Activated T-cell treated with anti-CD3 and anti-CD28 coated beads, Interleukin-2, amount 50 U/mL, for 24 hours (primary cell): ENCODE results near the gene ANKRD63.

Experiments
- DNase-seq: peaks from one replicate; pipeline ENCODE4 v3.0.0-alpha.2; 2020
- H3K27ac Mint-ChIP-seq: 2 replicates; pipeline ENCODE4 v1.8.0; 2020; ENCODE audit warnings: mild to moderate bottlenecking, mixed read lengths
- H3K27me3 Mint-ChIP-seq: 2 replicates; pipeline ENCODE4 v1.8.0; 2020; ENCODE audit warnings: mixed read lengths
- H3K36me3 Mint-ChIP-seq: 2 replicates; pipeline ENCODE4 v1.8.0; 2020; ENCODE audit warnings: low read depth, mixed read lengths
- H3K4me1 Mint-ChIP-seq: 2 replicates; pipeline ENCODE4 v1.8.0; 2020; ENCODE audit warnings: low read depth, mixed read lengths
- H3K4me3 Mint-ChIP-seq: 2 replicates; pipeline ENCODE4 v1.8.0; 2020; ENCODE audit warnings: mild to moderate bottlenecking, moderate library complexity, mixed read lengths
- H3K9me3 Mint-ChIP-seq: 2 replicates; pipeline ENCODE4 v1.8.0; 2020; ENCODE audit warnings: mixed read lengths

The ANKRD63 gene

GRCh38 chr15:40306908-40307307, 24.0 kb upstream of the ANKRD63 start:
- H3K27me3 Mint-ChIP-seq: no peaks in the 10 kb centered on the region
- no peaks in the 10 kb centered on the region for H3K9me3 Mint-ChIP-seq
- peaks cover 45% of the 10 kb centered on the region for H3K36me3 Mint-ChIP-seq
- peak; percentile 56 for DNase-seq
- H3K4me3 Mint-ChIP-seq: peak overlapping the region; percentile 96
- H3K4me1 Mint-ChIP-seq: peaks cover 47% of the 10 kb centered on the region
- peak overlapping the region; percentile 83 for H3K27ac Mint-ChIP-seq

DNA sequence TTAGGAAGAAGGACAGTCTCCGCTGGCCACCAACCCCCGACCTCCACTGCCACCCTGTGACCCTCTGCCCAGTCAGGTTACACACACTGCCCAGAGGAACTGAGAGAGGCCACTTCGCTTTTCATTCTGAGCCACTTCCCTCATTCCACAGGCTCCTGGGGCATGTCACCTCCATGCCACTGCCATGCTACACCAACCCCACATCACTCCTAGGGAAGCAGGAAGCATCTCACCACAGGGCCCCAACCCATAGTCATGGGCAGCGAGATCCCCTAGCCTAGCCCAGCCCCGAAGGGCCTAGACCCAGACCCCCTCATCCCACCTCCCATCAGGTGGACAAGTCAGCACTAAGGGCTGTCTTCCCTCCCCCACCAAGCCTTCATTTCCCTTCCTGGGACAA, 23.5 kb upstream of the ANKRD63 start:
- no peak for DNase-seq
- Mint-ChIP-seq H3K4me1 (peaks cover 47% of the 10 kb centered on the region), H3K4me3 (peak overlapping the region; percentile 96), H3K36me3 (peaks cover 50% of the 10 kb centered on the region), H3K27ac (peak overlapping the region; percentile 83), H3K27me3 (no peaks in the 10 kb centered on the region), H3K9me3 (no peaks in the 10 kb centered on the region)

DNA sequence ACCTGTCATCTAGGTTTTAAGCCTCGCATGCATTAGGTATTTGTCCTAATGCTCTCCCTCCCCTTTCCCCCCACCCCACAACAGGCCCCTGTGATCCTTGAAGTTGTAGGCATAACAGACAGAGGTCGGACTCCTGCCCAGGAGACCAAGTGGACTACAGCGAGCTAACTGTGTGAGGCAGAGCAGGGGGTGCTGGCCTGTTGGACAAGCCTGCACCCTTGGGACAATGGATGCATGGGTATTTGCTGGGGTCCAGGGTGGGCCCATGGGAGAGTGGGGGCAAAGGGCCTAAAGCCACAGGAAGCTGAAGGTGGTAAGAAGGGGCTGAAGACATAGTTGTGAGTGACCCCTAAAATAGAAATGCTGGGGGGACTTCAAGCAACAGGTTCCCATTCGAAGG, 22.4 kb upstream of the ANKRD63 start:
- peaks cover 60% of the 10 kb centered on the region for H3K36me3 Mint-ChIP-seq
- H3K4me3 Mint-ChIP-seq: no peak overlapping the region
- no peak overlapping the region for H3K27ac Mint-ChIP-seq
- H3K4me1 Mint-ChIP-seq: peaks cover 47% of the 10 kb centered on the region
- no peak for DNase-seq
- H3K27me3 Mint-ChIP-seq: no peaks in the 10 kb centered on the region
- peaks cover 2% of the 10 kb centered on the region for H3K9me3 Mint-ChIP-seq

DNA sequence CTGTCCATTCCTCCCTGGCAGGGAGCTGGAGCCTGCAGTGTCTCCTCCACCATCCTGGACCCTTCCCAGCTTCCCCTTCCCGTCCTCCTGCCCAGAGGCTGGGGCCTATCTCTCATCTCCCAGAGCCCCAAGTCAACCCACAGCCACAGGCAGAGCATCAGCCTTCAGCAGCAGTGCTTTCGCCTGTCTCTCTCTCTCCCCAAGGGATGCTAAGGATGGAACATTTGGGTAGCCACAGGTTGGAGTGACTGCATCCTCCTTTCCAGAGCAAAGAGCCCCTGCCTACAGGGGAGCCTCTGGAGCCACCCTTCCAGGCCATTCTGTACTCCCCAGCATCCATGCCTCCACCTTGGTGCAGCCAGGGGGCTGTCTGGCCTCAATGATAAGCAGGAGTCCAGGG, 20.7 kb upstream of the ANKRD63 start:
- peaks cover 2% of the 10 kb centered on the region for H3K9me3 Mint-ChIP-seq
- peaks cover 33% of the 10 kb centered on the region for H3K4me1 Mint-ChIP-seq
- peaks cover 74% of the 10 kb centered on the region for H3K36me3 Mint-ChIP-seq
- no peak overlapping the region for H3K4me3 Mint-ChIP-seq
- no peak for DNase-seq
- peak overlapping the region; percentile 11 for H3K27ac Mint-ChIP-seq
- no peaks in the 10 kb centered on the region for H3K27me3 Mint-ChIP-seq

DNA sequence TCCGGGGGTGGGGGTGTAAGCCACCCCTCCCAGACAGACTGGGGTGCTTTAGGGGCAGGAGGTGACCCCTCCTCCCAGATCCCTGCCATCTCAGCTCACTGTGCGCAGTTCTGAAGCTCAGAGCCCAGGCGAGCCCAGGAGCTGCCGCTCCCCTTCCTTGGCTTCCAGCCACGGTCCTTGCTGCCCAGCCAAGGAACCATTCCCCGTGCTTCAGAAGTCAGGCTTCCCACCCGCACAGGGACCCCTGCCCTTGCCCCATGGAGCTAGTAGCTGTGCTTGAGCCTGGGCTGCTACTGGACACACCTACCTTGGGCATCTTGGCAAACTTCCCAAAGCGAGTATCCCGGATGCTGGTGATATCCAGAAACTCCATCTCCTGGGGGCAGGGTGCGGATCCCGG, 20.1 kb upstream of the ANKRD63 start:
- H3K27ac Mint-ChIP-seq: no peak overlapping the region
- H3K9me3 Mint-ChIP-seq: peaks cover 2% of the 10 kb centered on the region
- no peaks in the 10 kb centered on the region for H3K27me3 Mint-ChIP-seq
- no peak for DNase-seq
- peaks cover 77% of the 10 kb centered on the region for H3K36me3 Mint-ChIP-seq
- peaks cover 31% of the 10 kb centered on the region for H3K4me1 Mint-ChIP-seq
- H3K4me3 Mint-ChIP-seq: no peak overlapping the region

- H3K4me1 Mint-ChIP-seq: peaks cover 31% of the 10 kb centered on the region
- no peaks in the 10 kb centered on the region for H3K27me3 Mint-ChIP-seq
- peaks cover 81% of the 10 kb centered on the region for H3K36me3 Mint-ChIP-seq
- DNase-seq: no peak
- H3K27ac Mint-ChIP-seq: no peak overlapping the region
- no peak overlapping the region for H3K4me3 Mint-ChIP-seq
- peaks cover 2% of the 10 kb centered on the region for H3K9me3 Mint-ChIP-seq
Measured at GRCh38 chr15:40302288-40302886, 19.5 kb upstream of the ANKRD63 start.

DNA sequence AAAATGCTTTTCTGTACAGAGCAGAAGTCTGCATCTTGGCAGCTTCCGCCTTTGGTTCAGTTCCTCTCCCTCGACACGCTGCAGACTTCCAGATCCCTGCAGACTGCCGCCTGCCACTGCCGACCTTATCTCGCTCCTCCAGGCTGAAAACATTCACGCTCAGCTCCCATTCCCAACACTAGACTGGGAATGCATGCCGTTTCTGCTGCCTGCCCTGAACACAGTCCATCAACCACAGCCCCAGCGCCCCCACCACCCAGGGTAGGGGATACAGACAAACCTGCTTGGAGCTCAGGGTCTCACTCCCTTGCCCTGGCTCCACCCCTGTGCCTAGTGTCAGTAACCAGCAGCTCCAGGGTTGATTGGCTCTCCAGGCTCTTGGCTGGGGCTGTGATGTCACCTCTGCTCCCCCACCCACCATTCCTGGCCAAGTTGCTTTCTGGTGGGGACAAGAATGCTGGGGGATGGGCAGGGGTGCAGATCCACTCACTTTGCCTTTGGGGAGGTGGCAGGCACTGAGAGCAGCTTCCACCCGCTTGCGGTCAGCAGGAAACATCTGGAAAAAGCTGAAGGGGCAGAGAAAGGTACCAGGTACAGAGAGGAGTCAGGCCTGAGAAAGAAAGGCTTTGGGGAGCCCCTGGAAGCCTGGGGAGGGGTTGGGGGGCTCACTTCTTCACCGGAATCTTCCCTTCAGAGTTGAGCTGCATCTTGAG, 18.8 kb upstream of the ANKRD63 start:
- Mint-ChIP-seq H3K36me3 (peaks cover 80% of the 10 kb centered on the region), H3K27ac (no peak overlapping the region), H3K27me3 (no peaks in the 10 kb centered on the region), H3K9me3 (peaks cover 2% of the 10 kb centered on the region), H3K4me1 (peaks cover 28% of the 10 kb centered on the region), H3K4me3 (no peak overlapping the region)
- DNase-seq: no peak

GRCh38 chr15:40300771-40301170, 17.9 kb upstream of the ANKRD63 start:
- Mint-ChIP-seq H3K36me3 (peaks cover 83% of the 10 kb centered on the region), H3K27me3 (no peaks in the 10 kb centered on the region), H3K4me3 (no peak overlapping the region), H3K9me3 (peaks cover 2% of the 10 kb centered on the region), H3K4me1 (peaks cover 20% of the 10 kb centered on the region), H3K27ac (no peak overlapping the region)
- no peak for DNase-seq

DNA sequence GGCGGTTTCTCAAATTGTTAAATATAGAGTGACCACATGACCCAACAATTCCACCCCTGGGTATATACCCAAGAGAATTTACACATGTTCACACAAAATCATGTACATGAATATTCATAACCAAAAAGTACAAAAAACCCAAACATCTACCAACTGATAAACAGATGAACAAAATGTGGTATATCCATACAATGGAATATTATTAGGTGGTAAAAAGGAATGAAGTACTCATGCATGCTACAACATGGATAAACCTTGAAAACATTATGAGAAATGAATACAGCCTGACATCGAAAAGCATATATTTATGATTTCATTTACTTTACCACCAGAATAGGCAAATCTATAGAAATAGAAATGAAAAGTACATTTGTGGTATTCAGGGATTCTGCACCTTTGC, 17.5 kb upstream of the ANKRD63 start:
- Mint-ChIP-seq H3K36me3 (peaks cover 86% of the 10 kb centered on the region), H3K27me3 (no peaks in the 10 kb centered on the region), H3K4me1 (peaks cover 17% of the 10 kb centered on the region), H3K4me3 (no peak overlapping the region), H3K9me3 (peaks cover 2% of the 10 kb centered on the region), H3K27ac (no peak overlapping the region)
- no peak for DNase-seq

DNA sequence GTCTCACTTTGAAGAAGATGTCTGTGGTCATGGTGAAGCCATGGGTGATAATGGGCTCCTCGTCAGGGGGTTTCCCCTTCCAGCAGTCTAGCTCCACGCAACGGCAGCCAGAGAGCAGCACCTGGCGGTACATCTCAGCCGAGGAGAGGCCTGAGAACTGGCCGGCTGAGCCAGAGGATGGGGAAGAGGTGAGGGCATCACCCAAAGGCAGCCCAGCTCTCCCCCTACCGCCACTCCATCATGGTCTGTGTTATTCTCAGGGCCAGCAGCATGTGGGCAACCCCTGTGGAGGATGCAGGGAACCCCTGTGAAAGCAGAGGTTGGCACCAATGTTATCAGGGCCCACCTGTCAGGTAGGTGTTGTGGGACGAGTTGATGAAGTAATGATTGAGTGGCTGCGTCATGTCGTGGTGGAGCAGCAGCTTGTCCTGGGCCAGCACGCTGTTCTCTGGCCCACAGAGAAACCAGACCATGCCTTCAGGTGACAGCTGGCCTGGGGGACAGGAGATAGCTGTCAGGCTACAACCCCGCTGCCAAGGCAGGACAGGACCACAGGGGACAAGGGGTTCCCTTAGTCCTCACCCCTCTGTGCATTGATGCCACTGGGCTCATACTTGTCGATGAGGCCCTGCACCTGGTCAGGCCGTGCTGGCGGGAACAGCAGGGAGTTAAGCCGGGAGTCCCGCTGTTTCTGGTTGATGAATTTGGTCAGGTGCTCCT, 15.5 kb upstream of the ANKRD63 start:
- DNase-seq: no peak
- no peaks in the 10 kb centered on the region for H3K27me3 Mint-ChIP-seq
- no peak overlapping the region for H3K27ac Mint-ChIP-seq
- H3K4me3 Mint-ChIP-seq: no peak overlapping the region
- peaks cover 2% of the 10 kb centered on the region for H3K9me3 Mint-ChIP-seq
- peaks cover 83% of the 10 kb centered on the region for H3K36me3 Mint-ChIP-seq
- peaks cover under 1% of the 10 kb centered on the region for H3K4me1 Mint-ChIP-seq

GRCh38 chr15:40297356-40297755, 14.5 kb upstream of the ANKRD63 start:
- Mint-ChIP-seq H3K9me3 (peaks cover 2% of the 10 kb centered on the region), H3K27me3 (no peaks in the 10 kb centered on the region), H3K36me3 (peaks cover 83% of the 10 kb centered on the region), H3K4me3 (no peak overlapping the region), H3K4me1 (no peaks in the 10 kb centered on the region), H3K27ac (peak overlapping the region; percentile 19)
- no peak for DNase-seq

- H3K27me3 Mint-ChIP-seq: no peaks in the 10 kb centered on the region
- no peak overlapping the region for H3K27ac Mint-ChIP-seq
Measured at GRCh38 chr15:40296561-40297230, 13.8 kb upstream of the ANKRD63 start.

DNA sequence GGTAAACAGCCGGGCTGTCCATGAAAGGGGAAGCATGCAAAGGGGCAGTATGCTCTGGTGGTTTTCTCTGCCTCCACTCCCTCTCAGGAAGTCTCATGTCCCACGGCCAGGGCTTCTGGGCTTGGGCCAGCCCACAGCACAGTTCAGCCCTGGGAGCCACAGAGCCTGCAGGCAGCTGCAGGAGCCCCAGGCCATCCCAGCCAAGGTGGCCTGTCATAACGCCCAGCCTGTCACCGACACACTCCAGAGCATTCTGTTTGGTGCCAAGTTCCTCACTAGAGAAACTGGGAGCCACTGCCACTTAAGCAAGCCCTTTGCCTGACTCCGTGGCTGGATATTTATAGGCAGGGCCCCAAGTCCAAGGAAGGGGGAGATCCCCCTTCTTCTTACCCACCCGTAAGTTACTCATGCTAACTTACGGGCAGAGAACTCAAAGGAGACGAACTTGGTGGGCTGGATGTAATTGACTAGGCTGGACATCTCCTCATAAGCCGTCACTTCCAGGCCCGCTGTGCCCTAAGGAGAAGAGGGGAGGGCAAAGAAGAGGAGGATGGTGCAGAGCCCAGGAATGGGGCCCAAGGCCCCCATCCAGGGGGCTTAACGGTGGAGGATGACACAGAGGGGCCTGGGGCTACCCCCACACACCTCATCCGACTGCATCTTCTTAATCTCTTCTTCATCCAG, 13.2 kb upstream of the ANKRD63 start:
- peaks cover 2% of the 10 kb centered on the region for H3K9me3 Mint-ChIP-seq
- H3K4me1 Mint-ChIP-seq: no peaks in the 10 kb centered on the region
- H3K27me3 Mint-ChIP-seq: no peaks in the 10 kb centered on the region
- H3K4me3 Mint-ChIP-seq: no peak overlapping the region
- H3K27ac Mint-ChIP-seq: no peak overlapping the region
- H3K36me3 Mint-ChIP-seq: peaks cover 78% of the 10 kb centered on the region
- no peak for DNase-seq

More at GRCh38 chr15:40296561-40297230, 13.8 kb upstream of the ANKRD63 start:
- Mint-ChIP-seq H3K4me1 (no peaks in the 10 kb centered on the region), H3K36me3 (peaks cover 83% of the 10 kb centered on the region), H3K4me3 (no peak overlapping the region), H3K9me3 (peaks cover 2% of the 10 kb centered on the region)
- no peak for DNase-seq

GRCh38 chr15:40295297-40295696, 12.4 kb upstream of the ANKRD63 start:
- Mint-ChIP-seq H3K27me3 (no peaks in the 10 kb centered on the region), H3K27ac (no peak overlapping the region), H3K9me3 (no peaks in the 10 kb centered on the region), H3K4me3 (no peak overlapping the region), H3K36me3 (peaks cover 74% of the 10 kb centered on the region), H3K4me1 (no peaks in the 10 kb centered on the region)
- DNase-seq: no peak
